Stimulated activated naive CD8-positive, alpha-beta T cell treated with anti-CD3 and anti-CD28 coated beads, Interleukin-15, amount 100 ng/mL, for 72 hours (primary cell): ENCODE measurements around the gene NR0B1.

Experiments used
- ATAC-seq: fragments of 150-1000 bp; cut with Tn5 transposase; 2 replicates; pipeline ENCODE4 v1.10.0; 2021; ENCODE audit warnings: mild to moderate bottlenecking, moderate library complexity
- DNase-seq, 2 donors: peaks; one replicate each; pipeline ENCODE4 v3.0.0; 2021 to 2022
- H3K27ac Mint-ChIP-seq, 2 donors: one replicate each; pipeline ENCODE4 v1.8.0; 2022; ENCODE audit warnings: mild to moderate bottlenecking in 2 of 2, mixed read lengths in 2 of 2, moderate library complexity in 2 of 2
- H3K27me3 Mint-ChIP-seq: one replicate; pipeline ENCODE4 v1.8.0; 2022; ENCODE audit warnings: mixed read lengths
- H3K4me1 Mint-ChIP-seq: one replicate; pipeline ENCODE4 v1.8.0; 2022; ENCODE audit warnings: mild to moderate bottlenecking, mixed read lengths
- H3K4me3 Mint-ChIP-seq, 2 donors: one replicate each; pipeline ENCODE4 v1.8.0; 2022; ENCODE audit warnings: mild to moderate bottlenecking in 2 of 2, mixed read lengths in 2 of 2, moderate library complexity in 1 of 2
- H3K9me3 Mint-ChIP-seq, 2 donors: one replicate each; pipeline ENCODE4 v1.8.0; 2022; ENCODE audit warnings: mixed read lengths in 2 of 2

Gene NR0B1, protein sequence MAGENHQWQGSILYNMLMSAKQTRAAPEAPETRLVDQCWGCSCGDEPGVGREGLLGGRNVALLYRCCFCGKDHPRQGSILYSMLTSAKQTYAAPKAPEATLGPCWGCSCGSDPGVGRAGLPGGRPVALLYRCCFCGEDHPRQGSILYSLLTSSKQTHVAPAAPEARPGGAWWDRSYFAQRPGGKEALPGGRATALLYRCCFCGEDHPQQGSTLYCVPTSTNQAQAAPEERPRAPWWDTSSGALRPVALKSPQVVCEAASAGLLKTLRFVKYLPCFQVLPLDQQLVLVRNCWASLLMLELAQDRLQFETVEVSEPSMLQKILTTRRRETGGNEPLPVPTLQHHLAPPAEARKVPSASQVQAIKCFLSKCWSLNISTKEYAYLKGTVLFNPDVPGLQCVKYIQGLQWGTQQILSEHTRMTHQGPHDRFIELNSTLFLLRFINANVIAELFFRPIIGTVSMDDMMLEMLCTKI

DNA sequence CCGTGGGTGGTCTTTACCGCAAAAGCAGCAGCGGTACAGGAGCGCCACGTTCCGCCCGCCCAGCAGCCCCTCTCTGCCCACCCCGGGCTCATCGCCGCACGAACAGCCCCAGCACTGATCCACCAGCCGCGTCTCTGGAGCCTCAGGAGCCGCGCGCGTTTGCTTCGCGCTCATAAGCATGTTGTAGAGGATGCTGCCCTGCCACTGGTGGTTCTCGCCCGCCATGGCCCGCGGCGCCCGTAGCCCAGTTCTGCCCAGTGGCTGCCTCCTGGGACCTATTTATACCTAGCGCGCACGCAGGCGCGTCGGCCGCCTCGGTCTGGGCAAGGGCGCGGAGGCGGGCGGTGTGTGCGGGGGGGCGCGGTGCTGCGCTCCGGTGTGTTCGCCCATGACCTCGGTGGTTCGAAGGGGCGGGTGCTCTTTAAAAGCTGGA lies at the start of gene NR0B1:
Gene NR0B1 (minus strand): TSS at position 252 of the 433 bp plus-strand sequence. CDS start 27 bp downstream, at position 225.
- DNase-seq: no peak
- Mint-ChIP-seq H3K4me3 (no peak within 1 kb of the TSS), H3K27me3 (peaks cover 30% of the 10 kb centered on the region), H3K4me1 (no peaks in the 10 kb centered on the region), H3K27ac (no peak within 1 kb of the TSS), H3K9me3 (no peaks in the 10 kb centered on the region)
- no peak for ATAC-seq

- Mint-ChIP-seq H3K27me3 (no peaks in the 10 kb centered on the region), H3K4me3 (no peak overlapping the region), H3K4me1 (no peaks in the 10 kb centered on the region), H3K27ac (no peak overlapping the region), H3K9me3 (no peaks in the 10 kb centered on the region)
- ATAC-seq (no peak), DNase-seq (no peak)
These were observed 40.8 kb upstream of the NR0B1 start for GRCh38 chrX:30349946-30350345.

DNA sequence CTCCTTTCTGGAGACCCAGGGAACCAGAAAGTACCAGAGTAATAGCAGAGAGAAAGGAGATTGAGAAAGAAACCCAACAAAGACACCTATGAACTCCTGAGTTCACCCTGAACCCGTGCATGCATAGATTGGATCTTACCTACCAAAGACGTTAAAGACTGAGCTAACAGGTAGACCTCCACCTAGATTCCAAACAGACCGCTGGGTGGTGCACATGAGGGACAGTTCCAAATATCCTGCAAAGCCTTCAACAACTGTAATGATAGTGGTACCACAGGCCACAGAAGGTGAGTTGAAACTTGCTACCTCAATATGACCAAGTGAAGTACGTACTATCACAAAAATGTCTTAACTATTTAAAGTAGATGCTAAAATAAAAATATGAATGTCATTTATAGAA lies 34.0 kb upstream of the NR0B1 start:
- no peak overlapping the region for H3K27ac Mint-ChIP-seq
- DNase-seq: no peak
- no peaks in the 10 kb centered on the region for H3K9me3 Mint-ChIP-seq
- H3K4me3 Mint-ChIP-seq: no peak overlapping the region
- no peaks in the 10 kb centered on the region for H3K4me1 Mint-ChIP-seq
- no peaks in the 10 kb centered on the region for H3K27me3 Mint-ChIP-seq
- ATAC-seq: no peak

GRCh38 chrX:30340753-30341152 lies 31.6 kb upstream of the NR0B1 start:
- ATAC-seq (no peak), DNase-seq (no peak)
- H3K9me3 Mint-ChIP-seq: no peaks in the 10 kb centered on the region
- no peaks in the 10 kb centered on the region for H3K27me3 Mint-ChIP-seq
- no peaks in the 10 kb centered on the region for H3K4me1 Mint-ChIP-seq
- H3K4me3 Mint-ChIP-seq: no peak overlapping the region
- no peak overlapping the region for H3K27ac Mint-ChIP-seq

- Mint-ChIP-seq H3K27me3 (no peaks in the 10 kb centered on the region), H3K9me3 (no peaks in the 10 kb centered on the region), H3K4me3 (no peak overlapping the region), H3K27ac (no peak overlapping the region), H3K4me1 (no peaks in the 10 kb centered on the region)
- DNase-seq: no peak
- ATAC-seq: no peak
These were observed 18.6 kb upstream of the NR0B1 start for GRCh38 chrX:30327762-30328161.

GRCh38 chrX:30317308-30317707 lies 8.1 kb upstream of the NR0B1 start:
- Mint-ChIP-seq H3K9me3 (no peaks in the 10 kb centered on the region), H3K27me3 (no peaks in the 10 kb centered on the region), H3K4me3 (no peak overlapping the region), H3K4me1 (no peaks in the 10 kb centered on the region), H3K27ac (no peak overlapping the region)
- no peak for DNase-seq
- ATAC-seq: no peak

DNA sequence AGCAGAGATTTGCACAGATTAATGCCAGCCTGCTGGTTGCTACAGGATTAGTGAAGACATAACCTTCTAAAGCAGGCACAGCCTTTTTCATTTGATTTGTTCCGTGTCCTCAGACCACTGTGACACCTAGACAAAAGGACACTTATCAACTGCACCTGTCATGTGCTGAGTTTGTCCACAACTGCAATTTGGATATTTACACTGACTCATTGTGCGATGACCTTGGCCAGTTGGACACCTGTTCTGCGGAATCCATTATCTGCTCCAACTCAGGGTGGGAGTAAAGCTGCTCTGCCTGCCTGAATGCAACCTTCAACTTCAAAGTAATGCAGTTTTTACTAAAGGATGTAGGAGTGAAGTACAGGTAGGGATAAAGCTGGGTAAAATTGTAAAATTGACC lies 4.1 kb upstream of the NR0B1 start:
- no peaks in the 10 kb centered on the region for H3K9me3 Mint-ChIP-seq
- no peak overlapping the region for H3K27ac Mint-ChIP-seq
- no peak for ATAC-seq
- DNase-seq: no peak
- no peaks in the 10 kb centered on the region for H3K4me1 Mint-ChIP-seq
- H3K4me3 Mint-ChIP-seq: no peak overlapping the region
- peaks cover 24% of the 10 kb centered on the region for H3K27me3 Mint-ChIP-seq

DNA sequence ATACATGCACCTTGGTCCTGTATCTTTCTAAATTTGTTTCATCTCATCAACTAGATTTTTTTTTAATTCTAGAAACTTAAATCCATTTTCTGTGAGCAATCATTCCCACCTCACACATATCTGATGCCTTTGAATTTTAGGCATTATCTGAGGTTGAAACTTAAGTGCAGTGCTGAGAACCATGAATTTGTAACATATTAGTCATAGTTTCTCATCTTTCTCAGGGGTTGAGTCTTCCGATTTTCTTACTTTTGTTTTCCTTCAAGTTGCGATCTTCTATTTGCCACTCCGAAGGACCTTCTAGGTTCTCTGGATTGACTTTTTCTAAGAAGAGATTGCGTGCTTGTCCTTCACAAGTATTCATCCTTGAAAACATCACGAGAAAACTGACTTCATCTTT lies 3.7 kb upstream of the NR0B1 start:
- DNase-seq (no peak), ATAC-seq (no peak)
- H3K9me3 Mint-ChIP-seq: no peaks in the 10 kb centered on the region
- H3K27ac Mint-ChIP-seq: no peak overlapping the region
- H3K4me3 Mint-ChIP-seq: no peak overlapping the region
- peaks cover 29% of the 10 kb centered on the region for H3K27me3 Mint-ChIP-seq
- no peaks in the 10 kb centered on the region for H3K4me1 Mint-ChIP-seq

- Mint-ChIP-seq H3K27me3 (peaks cover 30% of the 10 kb centered on the region), H3K4me1 (no peaks in the 10 kb centered on the region), H3K27ac (no peak overlapping the region), H3K9me3 (no peaks in the 10 kb centered on the region), H3K4me3 (no peak overlapping the region)
- DNase-seq: no peak
- no peak for ATAC-seq
These were observed 1.4 kb upstream of the NR0B1 start for GRCh38 chrX:30310429-30311206.

DNA sequence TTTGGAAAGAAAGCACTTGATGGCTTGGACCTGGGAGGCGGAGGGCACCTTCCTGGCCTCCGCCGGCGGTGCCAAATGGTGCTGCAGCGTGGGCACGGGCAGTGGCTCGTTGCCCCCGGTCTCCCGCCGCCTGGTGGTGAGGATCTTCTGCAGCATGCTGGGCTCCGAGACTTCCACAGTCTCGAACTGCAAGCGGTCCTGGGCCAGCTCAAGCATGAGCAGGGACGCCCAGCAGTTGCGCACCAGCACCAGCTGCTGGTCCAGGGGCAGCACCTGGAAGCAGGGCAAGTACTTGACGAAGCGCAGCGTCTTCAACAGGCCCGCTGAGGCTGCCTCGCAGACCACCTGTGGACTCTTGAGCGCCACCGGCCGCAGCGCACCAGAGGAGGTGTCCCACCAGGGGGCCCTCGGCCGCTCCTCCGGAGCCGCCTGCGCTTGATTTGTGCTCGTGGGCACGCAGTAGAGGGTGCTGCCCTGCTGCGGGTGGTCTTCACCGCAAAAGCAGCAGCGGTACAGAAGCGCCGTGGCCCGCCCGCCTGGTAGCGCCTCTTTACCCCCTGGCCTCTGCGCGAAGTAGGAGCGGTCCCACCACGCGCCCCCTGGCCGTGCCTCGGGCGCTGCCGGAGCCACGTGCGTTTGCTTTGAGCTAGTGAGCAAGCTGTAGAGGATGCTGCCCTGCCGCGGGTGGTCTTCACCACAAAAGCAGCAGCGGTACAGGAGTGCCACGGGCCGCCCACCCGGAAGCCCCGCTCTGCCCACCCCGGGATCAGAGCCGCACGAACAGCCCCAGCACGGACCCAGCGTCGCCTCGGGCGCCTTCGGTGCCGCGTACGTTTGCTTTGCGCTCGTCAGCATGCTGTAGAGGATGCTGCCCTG lies 689 bp downstream of the NR0B1 start:
- ATAC-seq (no peak), DNase-seq (no peak)
- Mint-ChIP-seq H3K4me3 (no peak overlapping the region), H3K27me3 (peaks cover 30% of the 10 kb centered on the region), H3K4me1 (no peaks in the 10 kb centered on the region), H3K9me3 (no peaks in the 10 kb centered on the region), H3K27ac (no peak overlapping the region)

GRCh38 chrX:30307466-30307865 lies 1.7 kb downstream of the NR0B1 start:
- no peaks in the 10 kb centered on the region for H3K9me3 Mint-ChIP-seq
- H3K27me3 Mint-ChIP-seq: peaks cover 30% of the 10 kb centered on the region
- ATAC-seq: no peak
- DNase-seq: no peak
- no peak overlapping the region for H3K27ac Mint-ChIP-seq
- H3K4me3 Mint-ChIP-seq: no peak overlapping the region
- no peaks in the 10 kb centered on the region for H3K4me1 Mint-ChIP-seq

DNA sequence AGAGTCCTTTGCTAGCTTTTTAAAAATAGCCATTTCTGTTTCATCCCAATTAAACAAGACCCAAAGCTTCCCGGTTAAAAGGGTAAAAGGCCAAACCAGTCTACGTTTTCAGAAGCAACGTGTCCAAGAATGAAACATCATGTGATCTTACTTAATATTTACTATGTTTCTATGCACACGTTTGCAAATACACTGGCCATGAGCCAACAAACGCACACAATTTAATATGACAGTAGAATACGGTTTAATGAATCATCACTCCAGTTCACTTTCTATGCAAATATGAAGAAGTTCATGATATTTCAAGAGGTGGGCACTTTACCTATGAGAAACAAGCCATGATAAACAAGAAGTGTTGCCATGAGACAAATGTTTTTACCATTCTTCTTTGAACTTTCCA lies 4.3 kb downstream of the NR0B1 start:
- no peak overlapping the region for H3K27ac Mint-ChIP-seq
- DNase-seq: no peak
- no peaks in the 10 kb centered on the region for H3K9me3 Mint-ChIP-seq
- no peak for ATAC-seq
- no peak overlapping the region for H3K4me3 Mint-ChIP-seq
- H3K4me1 Mint-ChIP-seq: no peaks in the 10 kb centered on the region
- H3K27me3 Mint-ChIP-seq: peaks cover 20% of the 10 kb centered on the region

GRCh38 chrX:30302956-30303355 lies 6.2 kb downstream of the NR0B1 start:
- peaks cover 2% of the 10 kb centered on the region for H3K27me3 Mint-ChIP-seq
- DNase-seq: no peak
- H3K9me3 Mint-ChIP-seq: no peaks in the 10 kb centered on the region
- ATAC-seq: no peak
- no peaks in the 10 kb centered on the region for H3K4me1 Mint-ChIP-seq
- H3K27ac Mint-ChIP-seq: no peak overlapping the region
- no peak overlapping the region for H3K4me3 Mint-ChIP-seq

- no peaks in the 10 kb centered on the region for H3K4me1 Mint-ChIP-seq
- no peak overlapping the region for H3K27ac Mint-ChIP-seq
- ATAC-seq (no peak), DNase-seq (no peak)
- no peak overlapping the region for H3K4me3 Mint-ChIP-seq
- H3K9me3 Mint-ChIP-seq: no peaks in the 10 kb centered on the region
- H3K27me3 Mint-ChIP-seq: no peaks in the 10 kb centered on the region
These were observed 7.2 kb downstream of the NR0B1 start for GRCh38 chrX:30301963-30302362.

DNA sequence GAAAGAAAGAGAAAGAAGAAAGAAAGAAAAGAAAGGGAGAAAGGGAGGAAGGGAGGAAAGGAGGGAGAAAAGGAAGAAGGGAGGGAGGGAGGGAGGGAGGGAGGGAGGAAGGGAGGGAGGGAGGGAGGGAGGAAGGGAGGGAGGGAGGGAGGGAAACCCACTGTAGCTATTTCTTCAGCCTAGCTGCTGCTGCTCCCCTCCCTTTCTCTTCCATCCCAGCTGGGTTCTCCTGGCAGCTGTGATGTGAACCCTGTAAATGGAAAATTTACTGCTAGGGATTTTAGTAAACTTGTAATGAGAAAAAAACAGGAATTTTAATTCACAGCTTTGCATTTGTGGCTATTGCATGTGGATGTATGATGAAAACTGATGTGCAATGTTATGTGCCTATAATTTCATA lies 8.0 kb downstream of the NR0B1 start:
- ATAC-seq (no peak), DNase-seq (no peak)
- no peaks in the 10 kb centered on the region for H3K4me1 Mint-ChIP-seq
- H3K4me3 Mint-ChIP-seq: no peak overlapping the region
- H3K27me3 Mint-ChIP-seq: no peaks in the 10 kb centered on the region
- H3K27ac Mint-ChIP-seq: no peak overlapping the region
- no peaks in the 10 kb centered on the region for H3K9me3 Mint-ChIP-seq
